ENCODE data around the gene ERRFI1.

ERRFI1 gene

GRCh38 chr1:7962636-7963377 lies 63.3 kb downstream of the ERRFI1 start:
- in situ Hi-C loops (cut with MboI; ENCODE audit: low sequenced_read_pairs, unreplicated experiment): no loop called here
- no peak for DNase-seq (ENCODE audit: low spot score)
- no peak for TF ChIP-seq CTCF (IDR thresholded peaks at IDR 0.05; ENCODE audit: borderline replicate concordance, control extremely low read depth, extremely low read depth, insufficient read depth, missing control alignments)

GRCh38 chr1:7962014-7962335 lies 64.1 kb downstream of the ERRFI1 start:
- DNase-seq (ENCODE audit: low spot score): peak; percentile 56
- in situ Hi-C loops (cut with MboI; ENCODE audit: low sequenced_read_pairs, unreplicated experiment): no loop called here
- no peak for TF ChIP-seq CTCF (IDR thresholded peaks at IDR 0.05; ENCODE audit: borderline replicate concordance, control extremely low read depth, extremely low read depth, insufficient read depth, missing control alignments)
